HEK293 (cell line): ENCODE data around the gene PTPRG.
A peak's percentile ranks its signal among the peaks of the same experiment; 100 is the strongest.

ENCODE experiments used
- CTCF ChIA-PET: fragments of 350-600 bp; formaldehyde crosslinking; extraction: SDS; loops from one replicate; lab custom pipeline; 2021; ENCODE audit warnings: antibody characterized with exemption; lab: Yijun Ruan, JAX
- POLR2A ChIA-PET: fragments of 300-600 bp; formaldehyde crosslinking; extraction: SDS; loops from one replicate; lab custom pipeline; 2020; ENCODE audit warnings: antibody characterized with exemption, inconsistent platforms; lab: Yijun Ruan, JAX
- H3K27ac ChIP-seq: fragments of 200-500 bp; sonication (Bioruptor generic); 2 replicates; pipeline ENCODE4 v1.5.1; 2014; ENCODE audit warnings: low read depth, low read length, control low read depth, inconsistent platforms; ENCODE audit errors: extremely low read depth
- H3K36me3 ChIP-seq, 2 experiments: fragments of 200-500 bp in 1 of 2; sonication (Bioruptor generic) in 1 of 2; 1 replicate in 1 of 2; 2 replicates in 1 of 2; pipeline ENCODE4 v1.5.1; 2014 to 2017; ENCODE audit warnings: inconsistent platforms in 2 of 2, low read length in 2 of 2; ENCODE audit not compliant: control insufficient read depth in 2 of 2, insufficient read depth in 1 of 2
- H3K4me1 ChIP-seq: fragments of 200-500 bp; sonication (Bioruptor generic); 2 replicates; pipeline ENCODE4 v1.5.1; 2014; ENCODE audit warnings: mild to moderate bottlenecking, low read length, inconsistent platforms; ENCODE audit not compliant: control insufficient read depth, insufficient read depth
- H3K4me3 ChIP-seq: 2 replicates; pipeline ENCODE4 v1.5.1; 2011; ENCODE audit warnings: low read depth, mild to moderate bottlenecking, control low read depth, low read length, moderate library complexity
- H3K9me3 ChIP-seq: fragments of 200-500 bp; sonication (Bioruptor generic); 2 replicates; pipeline ENCODE4 v1.5.1; 2014; ENCODE audit warnings: low read depth, low read length, inconsistent platforms; ENCODE audit not compliant: control insufficient read depth, insufficient read depth
- KLF10 ChIP-seq: fragments of 450-650 bp; IDR thresholded peaks from 2 replicates; pipeline ENCODE4 v1.5.1; 2018; ENCODE audit warnings: missing biosample characterization, mild to moderate bottlenecking, missing genetic modification characterization
- PRDM6 ChIP-seq: fragments of 450-650 bp; formaldehyde crosslinking; IDR thresholded peaks from 2 replicates; pipeline ENCODE4 v1.5.1; 2017; ENCODE audit warnings: missing biosample characterization, missing genetic modification characterization
- ZNF146 ChIP-seq: fragments of 450-650 bp; formaldehyde crosslinking; IDR thresholded peaks from 2 replicates; pipeline ENCODE4 v1.5.1; 2016; ENCODE audit warnings: missing biosample characterization, missing genetic modification characterization
- ZNF16 ChIP-seq: fragments of 450-650 bp; formaldehyde crosslinking; IDR thresholded peaks from 2 replicates; pipeline ENCODE4 v1.5.1; 2016; ENCODE audit warnings: low read depth, missing biosample characterization, missing genetic modification characterization
- ZNF23 ChIP-seq: fragments of 450-650 bp; formaldehyde crosslinking; IDR thresholded peaks from 2 replicates; pipeline ENCODE4 v1.5.1; 2016; ENCODE audit warnings: missing biosample characterization, missing genetic modification characterization, borderline replicate concordance
- ZNF24 ChIP-seq: fragments of 450-650 bp; formaldehyde crosslinking; IDR thresholded peaks from 2 replicates; pipeline ENCODE4 v1.5.1; 2016; ENCODE audit warnings: missing biosample characterization, missing genetic modification characterization
- ZNF292 ChIP-seq: fragments of 450-650 bp; formaldehyde crosslinking; IDR thresholded peaks from 2 replicates; pipeline ENCODE4 v1.5.1; 2016; ENCODE audit warnings: low read depth, missing biosample characterization, missing genetic modification characterization, borderline replicate concordance
- ZNF366 ChIP-seq: fragments of 450-650 bp; formaldehyde crosslinking; conservative IDR thresholded peaks from 2 replicates; pipeline ENCODE4 v1.5.1; 2016; ENCODE audit warnings: missing biosample characterization, missing genetic modification characterization
- ZNF596 ChIP-seq: fragments of 450-650 bp; IDR thresholded peaks from 2 replicates; pipeline ENCODE4 v1.5.0; 2018; ENCODE audit warnings: missing biosample characterization, mild to moderate bottlenecking, missing genetic modification characterization, moderate library complexity
- ZNF624 ChIP-seq: fragments of 450-650 bp; formaldehyde crosslinking; IDR thresholded peaks from 2 replicates; pipeline ENCODE4 v1.5.1; 2017; ENCODE audit warnings: missing biosample characterization, missing genetic modification characterization

The PTPRG gene

GRCh38 chr3:61914276-61914675, 352.9 kb downstream of the PTPRG start:
- POLR2A ChIA-PET = no interaction called here
- H3K9me3 ChIP-seq = no peaks in the 10 kb centered on the region
- H3K4me1 ChIP-seq = no peaks in the 10 kb centered on the region; the same call in 1 of the 2 replicates
- H3K36me3 ChIP-seq = no peaks in the 10 kb centered on the region
- no peak for TF ChIP-seq ZNF16 (tag by site-specific recombination)
- TF ChIP-seq, all 188 proteins: peak for 0
- Histone ChIP-seq H3K4me3 (no peak overlapping the region), H3K27ac (no peak overlapping the region)
- CTCF ChIA-PET = interaction anchor here (0.9 kb wide), 1 partner anchor 11 kb away, joined by 3 read pairs; no protein-coding TSS in a partner anchor

- Histone ChIP-seq H3K4me3 (no peak overlapping the region), H3K4me1 (no peaks in the 10 kb centered on the region; the same call in 1 of the 2 replicates), H3K27ac (no peak overlapping the region), H3K36me3 (no peaks in the 10 kb centered on the region), H3K9me3 (no peaks in the 10 kb centered on the region)
- TF ChIP-seq ZNF596 (tag by site-specific recombination) (no peak), ZNF366 (tag by site-specific recombination) (0 out of 2 replicates have a peak, but pooled peaks have one; percentile 22)
- CTCF ChIA-PET = no interaction called here
- POLR2A ChIA-PET = no interaction called here
Observed at GRCh38 chr3:61915296-61915695, 353.9 kb downstream of the PTPRG start.

- Histone ChIP-seq H3K4me1 (no peaks in the 10 kb centered on the region; the same call in 1 of the 2 replicates), H3K9me3 (no peaks in the 10 kb centered on the region), H3K36me3 (no peaks in the 10 kb centered on the region), H3K27ac (no peak overlapping the region), H3K4me3 (no peak overlapping the region)
- POLR2A ChIA-PET = no interaction called here
- TF ChIP-seq KLF10 (tag by site-specific recombination) = no peak
- no peak for TF ChIP-seq ZNF624 (tag by site-specific recombination)
- TF ChIP-seq, all 188 proteins: peak for 0
- CTCF ChIA-PET = no interaction called here
Observed at GRCh38 chr3:61919371-61919770, 358.0 kb downstream of the PTPRG start.

- ChIA-PET POLR2A (no interaction called here), CTCF (interaction anchor here (1.7 kb wide), 1 partner anchor 69 kb away, joined by 3 read pairs; no protein-coding TSS in a partner anchor)
- Histone ChIP-seq H3K36me3 (no peaks in the 10 kb centered on the region), H3K9me3 (no peaks in the 10 kb centered on the region), H3K4me1 (no peaks in the 10 kb centered on the region; the same call in 1 of the 2 replicates), H3K4me3 (no peak overlapping the region), H3K27ac (no peak overlapping the region)
- TF ChIP-seq ZNF292 (tag by site-specific recombination) (no peak), ZNF146 (tag by site-specific recombination) (peak; percentile 27; the same call in 1 of the 2 replicates)
Observed at GRCh38 chr3:61922118-61922517, 360.7 kb downstream of the PTPRG start.

GRCh38 chr3:61924090-61924735, 362.8 kb downstream of the PTPRG start:
- H3K9me3 ChIP-seq = no peaks in the 10 kb centered on the region
- 0 out of 2 replicates have a peak, but pooled peaks have one; percentile 5 for TF ChIP-seq PRDM6
- TF ChIP-seq ZNF23 (tag by site-specific recombination) = no peak
- TF ChIP-seq ZNF24 = no peak
- TF ChIP-seq, all 188 proteins: peak for 1
- Histone ChIP-seq H3K27ac (no peak overlapping the region), H3K36me3 (no peaks in the 10 kb centered on the region), H3K4me1 (no peaks in the 10 kb centered on the region), H3K4me3 (no peak overlapping the region)
- ChIA-PET CTCF (interaction anchor here (0.6 to 0.8 kb wide), 3 partner anchors 10 to 1405 kb away, joined by 3 read pairs; no protein-coding TSS in a partner anchor), POLR2A (no interaction called here)
